GM12878 (cell line): Measurements from ENCODE around the gene LRRC57. TPM values are rescaled to one million over a fixed set of nuclear protein-coding genes. Genes with fewer than 3 reads are reported as not detected.

Experiments used
- polyA plus RNA-seq, 11 experiments: library from polyadenylated mRNA; depleted of rRNA in 4 of 11; unstranded in 6 of 11; stranded (reverse) in 5 of 11; fragments of >200 nt; fragmentation: Nextera tagmentation in 4 of 11; fragmentation: Illumina TruSeq in 1 of 11; extraction: Ambion mirVana in 4 of 11; extraction: Trizol in 1 of 11; gene quantifications; 1 replicate in 1 of 11; 2 replicates in 10 of 11; pipeline versions ENCODE4 v1.2.1 to v1.2.3, GENCODE V29; 2011 to 2016; ENCODE audit warnings: inconsistent platforms in 2 of 11, missing spikeins in 2 of 11, low read depth in 1 of 11
- total RNA-seq, 4 experiments: library from RNA; depleted of rRNA in 3 of 4; stranded (reverse); fragments of >200 nt in 3 of 4; fragmentation: Illumina TruSeq in 1 of 4; extraction: Trizol in 1 of 4; gene quantifications; 2 replicates each; pipeline versions ENCODE4 v1.2.1 to v1.2.3, GENCODE V29; 2013 to 2021

The LRRC57 gene
- total and polyA plus RNA-seq, 10 of the 15 experiments (the other 5 are each of a cell fraction or from before 2014, with no cell fraction given): 5.2 to 15.7 (median 9.6) TPM

Other genes starting within 250 kb of the LRRC57 start
- gene CAPN3, start 189.3 kb downstream of the LRRC57 start, total RNA-seq (2014; rRNA removed): 3.0 and 3.4 TPM in 2 replicates
- 1.1 and 1.8 TPM in 2 replicates for gene CAPN3, start 189.3 kb downstream of the LRRC57 start, total RNA-seq (2014; rRNA removed; fragmentation: Illumina TruSeq; extraction: Trizol)
- 2.4 and 3.2 TPM in 2 replicates for gene CAPN3, start 189.3 kb downstream of the LRRC57 start, total RNA-seq (2021)
- gene CAPN3, start 189.3 kb downstream of the LRRC57 start, polyA plus RNA-seq (2011; rRNA removed): 2.4 and 2.8 TPM in 2 replicates
- 2.9 and 3.0 TPM in 2 replicates for gene CAPN3, start 189.3 kb downstream of the LRRC57 start, polyA plus RNA-seq (2014; fragmentation: Illumina TruSeq; extraction: Trizol)
- 1 to 10 TPM; 1.6 to 1.7 TPM for gene CAPN3, start 189.3 kb downstream of the LRRC57 start, polyA plus RNA-seq (2014; fragmentation: Nextera tagmentation; extraction: Ambion mirVana)
- 2.1 and 3.8 TPM in 2 replicates for gene CAPN3, start 189.3 kb downstream of the LRRC57 start, polyA plus RNA-seq (2014; rRNA removed)
- gene CAPN3, start 189.3 kb downstream of the LRRC57 start, polyA plus RNA-seq (2016; fragmentation: Nextera tagmentation; extraction: Ambion mirVana): 1 to 10 TPM; 1.6 to 1.9 TPM
- 30.4 and 31.6 TPM in 2 replicates for gene ZNF106, start 57.7 kb downstream of the LRRC57 start, total RNA-seq (2014; rRNA removed)
- 38.1 and 40.3 TPM in 2 replicates for gene ZNF106, start 57.7 kb downstream of the LRRC57 start, total RNA-seq (2014; rRNA removed; fragmentation: Illumina TruSeq; extraction: Trizol)
- gene ZNF106, start 57.7 kb downstream of the LRRC57 start, total RNA-seq (2021): 35.6 and 37.8 TPM in 2 replicates
- gene ZNF106, start 57.7 kb downstream of the LRRC57 start, polyA plus RNA-seq (2011; rRNA removed): 30.9 and 35.3 TPM in 2 replicates
- 33.4 and 39.2 TPM in 2 replicates for gene ZNF106, start 57.7 kb downstream of the LRRC57 start, polyA plus RNA-seq (2014; fragmentation: Illumina TruSeq; extraction: Trizol)
- 10 to 100 TPM; 10.7 to 13.4 TPM for gene ZNF106, start 57.7 kb downstream of the LRRC57 start, polyA plus RNA-seq (2014; fragmentation: Nextera tagmentation; extraction: Ambion mirVana)
- 13.8 TPM in 2 replicates for gene ZNF106, start 57.7 kb downstream of the LRRC57 start, polyA plus RNA-seq (2014; rRNA removed)
- gene ZNF106, start 57.7 kb downstream of the LRRC57 start, polyA plus RNA-seq (2016; fragmentation: Nextera tagmentation; extraction: Ambion mirVana): 10 to 100 TPM; 36.9 to 45.3 TPM
- gene SNAP23, start 53.2 kb downstream of the LRRC57 start, total RNA-seq (2014; rRNA removed): 51.9 and 65.2 TPM in 2 replicates
- 126 and 134 TPM in 2 replicates for gene SNAP23, start 53.2 kb downstream of the LRRC57 start, total RNA-seq (2014; rRNA removed; fragmentation: Illumina TruSeq; extraction: Trizol)
- gene SNAP23, start 53.2 kb downstream of the LRRC57 start, total RNA-seq (2021): 56.6 and 56.8 TPM in 2 replicates
- gene SNAP23, start 53.2 kb downstream of the LRRC57 start, polyA plus RNA-seq (2011; rRNA removed): 90.8 and 147 TPM in 2 replicates
- 127 and 130 TPM in 2 replicates for gene SNAP23, start 53.2 kb downstream of the LRRC57 start, polyA plus RNA-seq (2014; fragmentation: Illumina TruSeq; extraction: Trizol)
- 10 to 100 TPM; 63.5 to 68.1 TPM for gene SNAP23, start 53.2 kb downstream of the LRRC57 start, polyA plus RNA-seq (2014; fragmentation: Nextera tagmentation; extraction: Ambion mirVana)
- 65.8 and 78.7 TPM in 2 replicates for gene SNAP23, start 53.2 kb downstream of the LRRC57 start, polyA plus RNA-seq (2014; rRNA removed)
- 10 to 100 TPM; 70.5 to 86.8 TPM for gene SNAP23, start 53.2 kb downstream of the LRRC57 start, polyA plus RNA-seq (2016; fragmentation: Nextera tagmentation; extraction: Ambion mirVana)
- gene HAUS2, start within 50 bp of the LRRC57 start, total RNA-seq (2014; rRNA removed): 40.6 and 40.7 TPM in 2 replicates
- gene HAUS2, start within 50 bp of the LRRC57 start, total RNA-seq (2014; rRNA removed; fragmentation: Illumina TruSeq; extraction: Trizol): 37.5 and 41.8 TPM in 2 replicates
- gene HAUS2, start within 50 bp of the LRRC57 start, total RNA-seq (2021): 26.7 and 33.5 TPM in 2 replicates
- 45.2 and 80.6 TPM in 2 replicates for gene HAUS2, start within 50 bp of the LRRC57 start, polyA plus RNA-seq (2011; rRNA removed)
- gene HAUS2, start within 50 bp of the LRRC57 start, polyA plus RNA-seq (2014; fragmentation: Illumina TruSeq; extraction: Trizol): 40.6 and 48.3 TPM in 2 replicates
- gene HAUS2, start within 50 bp of the LRRC57 start, polyA plus RNA-seq (2014; fragmentation: Nextera tagmentation; extraction: Ambion mirVana): 10 to 100 TPM; 30.8 to 37.0 TPM
- 25.3 and 28.7 TPM in 2 replicates for gene HAUS2, start within 50 bp of the LRRC57 start, polyA plus RNA-seq (2014; rRNA removed)
- 10 to 100 TPM; 54.0 to 59.3 TPM for gene HAUS2, start within 50 bp of the LRRC57 start, polyA plus RNA-seq (2016; fragmentation: Nextera tagmentation; extraction: Ambion mirVana)
- 7.7 and 9.4 TPM in 2 replicates for gene STARD9, start 26.8 kb upstream of the LRRC57 start, total RNA-seq (2014; rRNA removed)
- 7.5 and 8.1 TPM in 2 replicates for gene STARD9, start 26.8 kb upstream of the LRRC57 start, total RNA-seq (2014; rRNA removed; fragmentation: Illumina TruSeq; extraction: Trizol)
- gene STARD9, start 26.8 kb upstream of the LRRC57 start, total RNA-seq (2021): 8.4 and 11.5 TPM in 2 replicates
- 3.6 and 4.7 TPM in 2 replicates for gene STARD9, start 26.8 kb upstream of the LRRC57 start, polyA plus RNA-seq (2011; rRNA removed)
- 8.6 and 8.7 TPM in 2 replicates for gene STARD9, start 26.8 kb upstream of the LRRC57 start, polyA plus RNA-seq (2014; fragmentation: Illumina TruSeq; extraction: Trizol)
- 1 to 10 TPM in 1 of 2 experiments, under 1 TPM in 1; 0.58 to 1.1 TPM for gene STARD9, start 26.8 kb upstream of the LRRC57 start, polyA plus RNA-seq (2014; fragmentation: Nextera tagmentation; extraction: Ambion mirVana)
- gene STARD9, start 26.8 kb upstream of the LRRC57 start, polyA plus RNA-seq (2014; rRNA removed): 8.2 and 9.3 TPM in 2 replicates
- 1 to 10 TPM; 2.7 to 2.9 TPM for gene STARD9, start 26.8 kb upstream of the LRRC57 start, polyA plus RNA-seq (2016; fragmentation: Nextera tagmentation; extraction: Ambion mirVana)
- 7.3 and 9.1 TPM in 2 replicates for gene CDAN1, start 188.3 kb upstream of the LRRC57 start, total RNA-seq (2014; rRNA removed)
- 3.9 and 5.6 TPM in 2 replicates for gene CDAN1, start 188.3 kb upstream of the LRRC57 start, total RNA-seq (2014; rRNA removed; fragmentation: Illumina TruSeq; extraction: Trizol)
- gene CDAN1, start 188.3 kb upstream of the LRRC57 start, total RNA-seq (2021): 11.2 and 14.2 TPM in 2 replicates
- gene CDAN1, start 188.3 kb upstream of the LRRC57 start, polyA plus RNA-seq (2011; rRNA removed): 5.4 and 6.3 TPM in 2 replicates
- 2.5 and 4.2 TPM in 2 replicates for gene CDAN1, start 188.3 kb upstream of the LRRC57 start, polyA plus RNA-seq (2014; fragmentation: Illumina TruSeq; extraction: Trizol)
- gene CDAN1, start 188.3 kb upstream of the LRRC57 start, polyA plus RNA-seq (2014; fragmentation: Nextera tagmentation; extraction: Ambion mirVana): 1 to 10 TPM in 1 of 2 experiments, under 1 TPM in 1; 0.56 to 1.6 TPM
- gene CDAN1, start 188.3 kb upstream of the LRRC57 start, polyA plus RNA-seq (2014; rRNA removed): 8.3 and 9.3 TPM in 2 replicates
- gene CDAN1, start 188.3 kb upstream of the LRRC57 start, polyA plus RNA-seq (2016; fragmentation: Nextera tagmentation; extraction: Ambion mirVana): 1 to 10 TPM; 7.2 to 8.7 TPM